ENCODE results near the gene GPSM1.

DNA sequence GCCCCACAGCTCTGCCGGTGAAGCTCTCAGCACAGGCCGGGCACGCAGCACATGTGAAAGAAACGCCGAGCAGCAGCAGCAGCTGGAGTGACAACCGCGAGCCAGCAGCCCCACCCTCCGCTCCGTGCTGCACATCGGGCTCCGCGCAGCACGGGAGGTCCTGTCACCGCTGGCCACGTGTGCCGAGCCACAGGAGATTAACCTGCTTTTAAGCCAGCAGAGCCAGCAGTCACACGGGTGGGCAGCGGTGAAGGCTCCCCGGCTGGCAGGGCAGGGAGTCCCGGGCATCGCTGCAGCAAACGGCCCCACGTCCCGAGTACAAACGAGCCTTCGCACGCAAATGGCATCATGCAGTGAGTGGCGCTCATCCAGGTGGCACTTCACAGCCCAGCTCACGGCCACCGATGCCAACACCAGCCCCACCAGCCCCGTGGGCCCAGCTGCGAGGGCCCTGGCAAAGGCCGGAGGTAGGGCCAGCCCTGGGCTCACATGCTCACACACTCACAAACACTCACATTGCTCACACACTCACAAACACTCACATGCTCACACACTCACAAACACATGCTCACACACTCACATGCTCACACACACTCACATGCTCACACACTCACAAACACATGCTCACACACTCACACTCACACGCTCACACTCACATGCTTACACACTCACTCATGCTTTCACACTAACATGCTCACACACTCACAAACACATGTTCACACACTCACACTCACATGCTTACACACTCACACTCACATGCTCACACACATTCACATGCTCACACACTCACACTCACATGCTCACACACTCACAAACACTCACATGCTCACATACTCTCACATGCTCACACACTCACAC is 34.5 kb upstream of the GPSM1 start:
- TF ChIP-seq, protein P1, sequence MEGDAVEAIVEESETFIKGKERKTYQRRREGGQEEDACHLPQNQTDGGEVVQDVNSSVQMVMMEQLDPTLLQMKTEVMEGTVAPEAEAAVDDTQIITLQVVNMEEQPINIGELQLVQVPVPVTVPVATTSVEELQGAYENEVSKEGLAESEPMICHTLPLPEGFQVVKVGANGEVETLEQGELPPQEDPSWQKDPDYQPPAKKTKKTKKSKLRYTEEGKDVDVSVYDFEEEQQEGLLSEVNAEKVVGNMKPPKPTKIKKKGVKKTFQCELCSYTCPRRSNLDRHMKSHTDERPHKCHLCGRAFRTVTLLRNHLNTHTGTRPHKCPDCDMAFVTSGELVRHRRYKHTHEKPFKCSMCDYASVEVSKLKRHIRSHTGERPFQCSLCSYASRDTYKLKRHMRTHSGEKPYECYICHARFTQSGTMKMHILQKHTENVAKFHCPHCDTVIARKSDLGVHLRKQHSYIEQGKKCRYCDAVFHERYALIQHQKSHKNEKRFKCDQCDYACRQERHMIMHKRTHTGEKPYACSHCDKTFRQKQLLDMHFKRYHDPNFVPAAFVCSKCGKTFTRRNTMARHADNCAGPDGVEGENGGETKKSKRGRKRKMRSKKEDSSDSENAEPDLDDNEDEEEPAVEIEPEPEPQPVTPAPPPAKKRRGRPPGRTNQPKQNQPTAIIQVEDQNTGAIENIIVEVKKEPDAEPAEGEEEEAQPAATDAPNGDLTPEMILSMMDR (IDR thresholded peaks at IDR 0.05), result no peak
- TF ChIP-seq POLR2A (IDR thresholded peaks at IDR 0.05), result no peak
